GM12878 (cell line): ENCODE measurements around the gene CLEC4M. TPM values are rescaled to one million over a fixed set of nuclear protein-coding genes. Genes with fewer than 3 reads are reported as not detected.

ENCODE experiments used
- ATAC-seq: fragments of 200-7000 bp; cut with Tn5 transposase; 3 replicates; pipeline ENCODE4 v1.9.1; 2020; ENCODE audit warnings: mild to moderate bottlenecking, moderate library complexity
- BruUV-seq: library from RNA; stranded (reverse); fragments of 400-500 nt; replicated peaks from 2 replicates; lab custom pipeline; 2021; lab: Mats Ljungman, UMichigan
- CTCF ChIA-PET: fragments of 300-600 bp; sonication (Branson Sonifier 250); formaldehyde crosslinking; extraction: SDS; loops from one replicate; lab custom pipeline; 2021; ENCODE audit warnings: inconsistent platforms; lab: Yijun Ruan, JAX
- POLR2A ChIA-PET: fragments of 350-600 bp; formaldehyde crosslinking; extraction: SDS; loops from one replicate; lab custom pipeline; 2021; ENCODE audit warnings: inconsistent platforms; lab: Charles Lee
- RAD21 ChIA-PET: fragments of 300-600 bp; sonication (Branson Sonifier 250); formaldehyde crosslinking; loops from one replicate; lab custom pipeline; 2023; ENCODE audit warnings: antibody characterized with exemption; ENCODE audit not compliant: unreplicated experiment; lab: Charles Lee
- SMC1A ChIA-PET: fragments of 300-600 bp; sonication (Branson Sonifier 250); formaldehyde crosslinking; loops from one replicate; lab custom pipeline; 2023; ENCODE audit not compliant: unreplicated experiment, uncharacterized antibody; lab: Charles Lee
- DNase-seq: peaks from one replicate; pipeline ENCODE4 v3.0.0-alpha.2; 2011; ENCODE audit warnings: low read depth, low spot score
- FAIRE-seq: peaks from 3 replicates; lab custom pipeline; 2011; peaks lifted over from hg19 to GRCh38; lab: Jason Lieb, UNC
- H2AFZ ChIP-seq: 2 replicates; pipeline ENCODE4 v1.6.0; 2011; ENCODE audit warnings: low read depth, low read length, control low read depth; ENCODE audit not compliant: control insufficient read depth
- H3K27ac ChIP-seq: 2 replicates; pipeline ENCODE4 v1.5.1; 2011; ENCODE audit warnings: control low read depth; ENCODE audit not compliant: control insufficient read depth, insufficient read depth
- H3K27me3 ChIP-seq, 2 experiments: replicated peaks in 1 of 2; 2 replicates each; pipeline versions ENCODE4 v1.6.0 to v1.6.1; 2011; ENCODE audit warnings: low read length in 1 of 2; ENCODE audit not compliant: control insufficient read depth in 2 of 2, insufficient read depth in 2 of 2
- H3K36me3 ChIP-seq, 2 experiments: 2 replicates each; pipeline ENCODE4 v1.5.1; 2011; ENCODE audit warnings: low read length in 1 of 2; ENCODE audit not compliant: control insufficient read depth in 2 of 2, insufficient read depth in 2 of 2
- H3K4me1 ChIP-seq: 2 replicates; pipeline ENCODE4 v1.6.1; 2011; ENCODE audit warnings: mild to moderate bottlenecking, low read length, moderate library complexity, mixed read lengths; ENCODE audit not compliant: control insufficient read depth, insufficient read depth
- H3K4me2 ChIP-seq: 2 replicates; pipeline ENCODE4 v1.6.0; 2011; ENCODE audit warnings: control low read depth; ENCODE audit not compliant: control insufficient read depth, insufficient read depth
- H3K4me3 ChIP-seq: fragments of 200-600 bp; sonication (generic); 2 replicates; pipeline ENCODE4 v1.5.1; 2016
- H3K79me2 ChIP-seq: 2 replicates; pipeline ENCODE4 v1.6.0; 2011; ENCODE audit warnings: low read length; ENCODE audit not compliant: control insufficient read depth, insufficient read depth
- H3K9ac ChIP-seq: 2 replicates; pipeline ENCODE4 v1.8.0; 2011; ENCODE audit warnings: low read length, control low read depth, mixed read lengths; ENCODE audit not compliant: control insufficient read depth, insufficient read depth
- H3K9me3 ChIP-seq: replicated peaks from 3 replicates; pipeline ENCODE4 v1.5.1; 2011; ENCODE audit warnings: mild to moderate bottlenecking, low read length; ENCODE audit not compliant: control insufficient read depth, insufficient read depth
- H4K20me1 ChIP-seq: 2 replicates; pipeline ENCODE4 v1.6.0; 2011; ENCODE audit not compliant: control insufficient read depth, insufficient read depth
- BMI1 ChIP-seq: fragments of 450-650 bp; IDR thresholded peaks from 2 replicates; pipeline ENCODE4 v1.6.1; 2016; ENCODE audit warnings: mild to moderate bottlenecking, moderate library complexity, borderline replicate concordance
- CHD2 ChIP-seq: IDR thresholded peaks from 2 replicates; pipeline ENCODE4 v1.6.1; 2011; ENCODE audit warnings: low read depth, low read length, improper control_type of control experiment, borderline replicate concordance
- MXI1 ChIP-seq: fragments of 150-350 bp; IDR thresholded peaks from 2 replicates; pipeline ENCODE4 v1.6.1; 2011; ENCODE audit warnings: low read depth, mild to moderate bottlenecking, inconsistent platforms, low read length, improper control_type of control experiment
- NBN ChIP-seq: fragments of 450-650 bp; IDR thresholded peaks from 2 replicates; pipeline ENCODE4 v1.6.1; 2016
- POU2F2 ChIP-seq: IDR thresholded peaks from 3 replicates; pipeline ENCODE4 v1.6.1; 2011; ENCODE audit warnings: low read depth, mild to moderate bottlenecking, low read length, borderline replicate concordance
- SUZ12 ChIP-seq: fragments of 200-600 bp; sonication (generic); IDR thresholded peaks from one replicate; pipeline ENCODE4 v1.6.1; 2018; ENCODE audit warnings: antibody characterized with exemption, mild to moderate bottlenecking; ENCODE audit not compliant: unreplicated experiment
- TAF1 ChIP-seq: IDR thresholded peaks from 2 replicates; pipeline ENCODE4 v1.6.1; 2011; ENCODE audit warnings: mild to moderate bottlenecking, low read depth, low read length, borderline replicate concordance
- ZNF384 ChIP-seq: IDR thresholded peaks from 2 replicates; pipeline ENCODE4 v1.6.1; 2012; ENCODE audit warnings: low read depth, mild to moderate bottlenecking, low read length, improper control_type of control experiment, borderline replicate concordance
- WGBS: methylation state at CpG from one replicate; pipeline ENCODE4 v1.1.6; 2016; ENCODE audit warnings: low lambda C conversion rate; ENCODE audit not compliant: insufficient replicate concordance, insufficient coverage; ENCODE audit errors: missing lambda C conversion rate; 5-methylcytosine and 5-hydroxymethylcytosine counted together
- in situ Hi-C: fragments of 300-500 bp; cut with MboI; formaldehyde crosslinking; loops from 9 replicates; pipeline ENCODE4 v1.14.3; 2018; ENCODE audit warnings: mixed read lengths
- intact Hi-C: fragments of 100-400 bp; cut with micrococcal nuclease; formaldehyde crosslinking; loops from one replicate; pipeline ENCODE4 v1.14.2; 2022; ENCODE audit not compliant: unreplicated experiment
- polyA plus RNA-seq, 11 experiments: library from polyadenylated mRNA; depleted of rRNA in 4 of 11; unstranded in 6 of 11; stranded (reverse) in 5 of 11; fragments of >200 nt; fragmentation: Nextera tagmentation in 4 of 11; fragmentation: Illumina TruSeq in 1 of 11; extraction: Ambion mirVana in 4 of 11; extraction: Trizol in 1 of 11; gene quantifications; 1 replicate in 1 of 11; 2 replicates in 10 of 11; pipeline versions ENCODE4 v1.2.1 to v1.2.3, GENCODE V29; 2011 to 2016; ENCODE audit warnings: inconsistent platforms in 2 of 11, missing spikeins in 2 of 11, low read depth in 1 of 11
- total RNA-seq, 4 experiments: library from RNA; depleted of rRNA in 3 of 4; stranded (reverse); fragments of >200 nt in 3 of 4; fragmentation: Illumina TruSeq in 1 of 4; extraction: Trizol in 1 of 4; gene quantifications; 2 replicates each; pipeline versions ENCODE4 v1.2.1 to v1.2.3, GENCODE V29; 2013 to 2021

The CLEC4M gene
- total and polyA plus RNA-seq, 10 of the 15 experiments (the other 5 are each of a cell fraction or from before 2014, with no cell fraction given), result 0.11 to 0.42 (median 0.25) TPM; not detected in 1

- TF ChIP-seq CHD2 (no peak), BMI1 (no peak), MXI1 (no peak)
Measured at GRCh38 chr19:7739801-7740681, 23.0 kb upstream of the CLEC4M start (continued).

GRCh38 chr19:7740682-7741054, 22.4 kb upstream of the CLEC4M start:
- no peak for TF ChIP-seq NBN
- no peak for TF ChIP-seq SUZ12
- TF ChIP-seq ZNF384, result no peak
- TF ChIP-seq TAF1, result no peak
- TF ChIP-seq POU2F2, result no peak
- H3K4me2 ChIP-seq, result no peak overlapping the region
- peaks cover 30% of the 10 kb centered on the region for H3K4me1 ChIP-seq
- CTCF ChIA-PET, result no interaction called here
- SMC1A ChIA-PET, result no interaction called here
- RAD21 ChIA-PET, result no interaction called here
- H2AFZ ChIP-seq, result no peak overlapping the region
- in situ Hi-C loops, result no loop called here
- H3K4me3 ChIP-seq, result no peak overlapping the region
- H4K20me1 ChIP-seq, result no peaks in the 10 kb centered on the region
- no peak overlapping the region for H3K27ac ChIP-seq
- no peak overlapping the region for H3K9ac ChIP-seq
- H3K36me3 ChIP-seq, result no peaks in the 10 kb centered on the region
- no peaks in the 10 kb centered on the region for H3K27me3 ChIP-seq
- H3K9me3 ChIP-seq, result no peaks in the 10 kb centered on the region
- H3K79me2 ChIP-seq, result no peaks in the 10 kb centered on the region
- DNase-seq (no peak), FAIRE-seq (no peak), ATAC-seq (no peak)
- 84% methylated on average over 6 of the region's 6 CpGs for WGBS
- POLR2A ChIA-PET, result no interaction called here
- intact Hi-C loops, result no loop called here
- BruUV-seq, result no TSS peak
